Measurements from ENCODE around the gene APOBR.
"Not testable (repeated sequence)": the region's sequence is repeated elsewhere in the genome, so short reads cannot be mapped to it uniquely, and the experiment has no call there.

Gene APOBR

DNA sequence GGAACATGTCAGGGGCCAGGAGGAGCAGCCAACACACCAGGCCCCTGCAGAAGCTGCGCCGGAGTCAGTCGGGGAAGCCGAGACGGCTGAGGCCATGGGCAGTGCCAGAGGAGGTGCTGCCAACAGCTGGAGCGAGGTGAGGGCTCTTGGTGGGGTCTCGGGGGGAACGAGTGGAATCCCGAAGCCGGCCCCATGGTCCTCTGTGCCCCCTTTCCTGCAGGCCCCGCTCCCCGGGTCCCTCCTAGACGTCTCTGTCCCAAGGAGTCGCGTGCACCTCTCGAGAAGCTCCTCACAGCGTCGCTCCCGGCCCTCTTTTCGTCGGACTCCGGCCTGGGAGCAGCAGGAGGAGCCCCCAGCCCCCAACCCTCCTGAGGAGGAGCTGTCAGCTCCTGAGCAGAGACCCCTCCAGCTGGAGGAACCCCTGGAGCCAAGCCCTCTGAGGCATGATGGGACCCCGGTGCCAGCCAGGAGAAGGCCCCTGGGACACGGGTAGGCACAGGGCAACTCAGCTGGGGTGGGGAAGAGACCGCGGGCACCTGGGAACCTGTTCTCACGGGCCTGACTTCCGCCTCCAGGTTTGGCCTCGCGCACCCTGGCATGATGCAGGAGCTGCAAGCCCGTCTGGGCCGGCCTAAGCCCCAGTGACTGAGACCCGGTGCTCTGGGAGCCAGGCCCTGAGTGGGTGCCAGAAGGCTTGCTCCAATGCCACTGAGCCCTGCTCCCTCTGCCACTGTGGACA, 3.6 kb downstream of the APOBR start:
- H3F3A ChIP-seq (ENCODE audit: insufficient read depth, low read length) = 0 out of 2 replicates have a peak, but pooled peaks cover 2% of the 10 kb centered on the region
- H3K9me3 ChIP-seq (replicated peaks; ENCODE audit: insufficient read depth, low read length) = no peaks in the 10 kb centered on the region
- no peak overlapping the region for H3K4me2 ChIP-seq (ENCODE audit: low read depth, low read length)
- no peak overlapping the region for H2AFZ ChIP-seq (ENCODE audit: low read length)
- no peaks in the 10 kb centered on the region for H3K9me2 ChIP-seq (replicated peaks; ENCODE audit: insufficient read depth, low read length)
- TF ChIP-seq EZH2 (optimal IDR thresholded peaks at IDR 0.05; ENCODE audit: low read depth, low read length) = no peak
- TF ChIP-seq, protein P1, sequence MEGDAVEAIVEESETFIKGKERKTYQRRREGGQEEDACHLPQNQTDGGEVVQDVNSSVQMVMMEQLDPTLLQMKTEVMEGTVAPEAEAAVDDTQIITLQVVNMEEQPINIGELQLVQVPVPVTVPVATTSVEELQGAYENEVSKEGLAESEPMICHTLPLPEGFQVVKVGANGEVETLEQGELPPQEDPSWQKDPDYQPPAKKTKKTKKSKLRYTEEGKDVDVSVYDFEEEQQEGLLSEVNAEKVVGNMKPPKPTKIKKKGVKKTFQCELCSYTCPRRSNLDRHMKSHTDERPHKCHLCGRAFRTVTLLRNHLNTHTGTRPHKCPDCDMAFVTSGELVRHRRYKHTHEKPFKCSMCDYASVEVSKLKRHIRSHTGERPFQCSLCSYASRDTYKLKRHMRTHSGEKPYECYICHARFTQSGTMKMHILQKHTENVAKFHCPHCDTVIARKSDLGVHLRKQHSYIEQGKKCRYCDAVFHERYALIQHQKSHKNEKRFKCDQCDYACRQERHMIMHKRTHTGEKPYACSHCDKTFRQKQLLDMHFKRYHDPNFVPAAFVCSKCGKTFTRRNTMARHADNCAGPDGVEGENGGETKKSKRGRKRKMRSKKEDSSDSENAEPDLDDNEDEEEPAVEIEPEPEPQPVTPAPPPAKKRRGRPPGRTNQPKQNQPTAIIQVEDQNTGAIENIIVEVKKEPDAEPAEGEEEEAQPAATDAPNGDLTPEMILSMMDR (IDR thresholded peaks at IDR 0.05; ENCODE audit: low read length) = no peak
- TF ChIP-seq EZH2phosphoT487 (IDR thresholded peaks at IDR 0.05; ENCODE audit: low read length) = no peak
- H3K36me3 ChIP-seq (replicated peaks; ENCODE audit: insufficient read depth, low read length) = no peaks in the 10 kb centered on the region
- H3K27me3 ChIP-seq (replicated peaks; ENCODE audit: insufficient read depth, low read length) = no peaks in the 10 kb centered on the region; the same call in 1 of the 2 replicates
- H3K4me1 ChIP-seq (ENCODE audit: low read length) = peaks cover 14% of the 10 kb centered on the region
- H3K9ac ChIP-seq (ENCODE audit: low read length) = no peak overlapping the region
- no peak overlapping the region for H3K4me3 ChIP-seq (ENCODE audit: low read length)
- H3K27ac ChIP-seq (ENCODE audit: low read length) = no peak overlapping the region
- H4K20me1 ChIP-seq (ENCODE audit: insufficient read depth, low read length) = no peaks in the 10 kb centered on the region
- H3K79me2 ChIP-seq (ENCODE audit: low read length) = no peaks in the 10 kb centered on the region
- DNase-seq = no peak

DNA sequence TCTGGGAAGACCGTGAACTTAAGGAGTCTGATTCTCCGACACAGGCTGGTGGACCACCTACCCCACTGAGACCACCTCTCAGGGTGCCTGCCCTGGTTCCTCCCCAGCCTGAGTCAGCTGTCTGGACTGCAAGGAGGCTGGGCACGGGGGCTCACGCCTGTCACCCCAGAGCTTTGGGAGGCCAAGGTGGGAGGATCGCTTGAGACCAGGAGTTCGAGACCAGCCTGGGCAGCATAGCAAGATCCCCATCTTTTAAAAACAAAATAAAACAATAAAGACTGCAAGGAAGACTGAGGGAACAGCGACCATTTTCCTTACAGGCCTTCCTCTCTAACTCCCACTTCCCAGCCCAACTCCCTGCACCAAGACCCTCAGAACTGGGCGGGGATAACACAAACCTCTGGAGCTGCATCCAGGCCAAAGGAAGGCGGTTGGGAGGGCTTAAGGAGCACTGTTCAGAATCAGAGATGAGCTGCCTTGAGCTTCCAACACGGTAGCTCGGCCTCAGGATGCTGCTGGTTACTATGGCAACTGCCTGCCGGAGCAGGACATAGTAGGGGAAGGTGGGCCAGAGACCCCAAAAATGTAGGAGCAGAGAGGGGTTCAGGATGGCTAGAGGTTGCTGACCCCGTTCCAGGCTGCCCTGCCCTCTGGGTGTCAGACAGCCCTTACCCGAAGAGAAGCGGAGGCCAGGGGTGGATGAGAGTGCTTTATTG, 4.4 kb downstream of the APOBR start:
- Histone ChIP-seq H3K9ac (ENCODE audit: low read length) (no peak overlapping the region), H3K27ac (ENCODE audit: low read length) (no peak overlapping the region), H3K4me2 (ENCODE audit: low read depth, low read length) (no peak overlapping the region), H3K9me2 (replicated peaks; ENCODE audit: insufficient read depth, low read length) (no peaks in the 10 kb centered on the region), H4K20me1 (ENCODE audit: insufficient read depth, low read length) (no peaks in the 10 kb centered on the region), H3K36me3 (replicated peaks; ENCODE audit: insufficient read depth, low read length) (no peaks in the 10 kb centered on the region), H3K4me3 (ENCODE audit: low read length) (no peak overlapping the region), H2AFZ (ENCODE audit: low read length) (no peak overlapping the region), H3K79me2 (ENCODE audit: low read length) (no peaks in the 10 kb centered on the region), H3K4me1 (ENCODE audit: low read length) (peaks cover 8% of the 10 kb centered on the region), H3F3A (ENCODE audit: insufficient read depth, low read length) (no peaks in the 10 kb centered on the region), H3K27me3 (replicated peaks; ENCODE audit: insufficient read depth, low read length) (peaks cover 3% of the 10 kb centered on the region; the same call in 1 of the 2 replicates), H3K9me3 (replicated peaks; ENCODE audit: insufficient read depth, low read length) (no peaks in the 10 kb centered on the region)
- DNase-seq = no peak
- TF ChIP-seq, protein P1 (IDR thresholded peaks at IDR 0.05; ENCODE audit: low read length) = no peak
- no peak for TF ChIP-seq EZH2 (optimal IDR thresholded peaks at IDR 0.05; ENCODE audit: low read depth, low read length)
- no peak for TF ChIP-seq EZH2phosphoT487 (IDR thresholded peaks at IDR 0.05; ENCODE audit: low read length)

DNA sequence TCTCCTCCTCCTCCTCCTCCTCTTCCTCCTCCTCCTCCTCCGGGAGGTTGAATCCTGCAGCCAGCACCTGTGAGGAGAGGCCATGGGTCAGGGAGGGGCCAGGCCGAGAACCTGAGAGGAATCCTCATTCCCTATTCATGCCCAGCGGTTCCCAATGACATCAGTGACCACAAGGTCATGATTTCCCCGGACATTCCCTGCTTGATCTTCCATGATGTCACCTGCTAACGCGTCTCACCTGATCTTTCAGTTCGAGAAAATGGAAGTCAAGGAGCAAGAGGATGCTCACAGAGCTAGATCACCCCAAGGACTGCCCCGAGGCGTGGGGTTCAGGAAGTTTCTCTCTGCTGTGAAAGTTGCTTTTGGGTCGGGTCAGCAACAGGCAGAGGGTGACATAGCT, 5.4 kb downstream of the APOBR start:
- Histone ChIP-seq H3F3A (ENCODE audit: insufficient read depth, low read length) (no peaks in the 10 kb centered on the region), H3K4me1 (ENCODE audit: low read length) (no peaks in the 10 kb centered on the region), H3K4me2 (ENCODE audit: low read depth, low read length) (no peak overlapping the region), H4K20me1 (ENCODE audit: insufficient read depth, low read length) (no peaks in the 10 kb centered on the region), H3K79me2 (ENCODE audit: low read length) (no peaks in the 10 kb centered on the region), H3K9ac (ENCODE audit: low read length) (no peak overlapping the region), H3K9me2 (replicated peaks; ENCODE audit: insufficient read depth, low read length) (no peaks in the 10 kb centered on the region), H3K9me3 (replicated peaks; ENCODE audit: insufficient read depth, low read length) (no peaks in the 10 kb centered on the region), H3K27ac (ENCODE audit: low read length) (no peak overlapping the region), H3K4me3 (ENCODE audit: low read length) (no peak overlapping the region), H2AFZ (ENCODE audit: low read length) (no peak overlapping the region), H3K27me3 (replicated peaks; ENCODE audit: insufficient read depth, low read length) (peaks cover 8% of the 10 kb centered on the region), H3K36me3 (replicated peaks; ENCODE audit: insufficient read depth, low read length) (no peaks in the 10 kb centered on the region)
- TF ChIP-seq EZH2 (optimal IDR thresholded peaks at IDR 0.05; ENCODE audit: low read depth, low read length) (no peak), EZH2phosphoT487 (IDR thresholded peaks at IDR 0.05; ENCODE audit: low read length) (no peak)
- TF ChIP-seq, protein P1 (IDR thresholded peaks at IDR 0.05; ENCODE audit: low read length) = no peak
- no peak for DNase-seq

GRCh38 chr16:28500476-28501180, 6.2 kb downstream of the APOBR start:
- not testable (repeated sequence) for H3F3A ChIP-seq (ENCODE audit: insufficient read depth, low read length); H3K4me2 ChIP-seq (ENCODE audit: low read depth, low read length); H4K20me1 ChIP-seq (ENCODE audit: insufficient read depth, low read length); H3K9ac ChIP-seq (ENCODE audit: low read length); H3K9me3 ChIP-seq (replicated peaks; ENCODE audit: insufficient read depth, low read length); H3K4me1 ChIP-seq (ENCODE audit: low read length); H3K36me3 ChIP-seq (replicated peaks; ENCODE audit: insufficient read depth, low read length); H3K4me3 ChIP-seq (ENCODE audit: low read length); H2AFZ ChIP-seq (ENCODE audit: low read length); H3K79me2 ChIP-seq (ENCODE audit: low read length); H3K9me2 ChIP-seq (replicated peaks; ENCODE audit: insufficient read depth, low read length); H3K27ac ChIP-seq (ENCODE audit: low read length); DNase-seq
- H3K27me3 ChIP-seq (replicated peaks; ENCODE audit: insufficient read depth, low read length) = peaks cover 15% of the 10 kb centered on the region
